ENCODE measurements around the gene ANHX.

The ANHX gene

DNA sequence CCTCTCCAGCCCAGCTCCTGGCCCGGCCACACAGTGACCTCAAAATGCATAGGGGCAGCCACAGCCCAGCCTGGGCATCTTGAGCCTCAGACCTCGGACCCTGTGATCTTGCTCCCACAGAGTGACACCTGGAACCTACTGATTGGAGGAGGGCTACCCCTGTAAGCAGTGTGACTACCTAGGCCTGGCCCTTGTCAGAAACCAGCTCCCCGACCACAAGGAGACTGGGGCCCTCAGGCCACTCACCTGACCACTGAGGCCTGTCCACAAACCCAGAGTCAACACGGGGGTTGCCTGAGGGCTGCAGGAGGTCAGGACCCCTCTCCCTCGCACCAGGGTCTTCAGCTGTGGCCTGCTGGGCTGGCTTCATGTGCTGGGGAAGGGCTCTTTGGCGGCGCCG lies 9.0 kb downstream of the ANHX start:
- Histone ChIP-seq H3K9ac (ENCODE audit: low read length) (no peak overlapping the region), H3K36me3 (ENCODE audit: control insufficient read depth, insufficient read depth, low read length) (no peaks in the 10 kb centered on the region), H3K4me1 (ENCODE audit: control insufficient read depth, insufficient read depth, low read length) (no peaks in the 10 kb centered on the region), H3K27ac (ENCODE audit: low read depth, low read length) (no peak overlapping the region), H3K27me3 (ENCODE audit: control insufficient read depth, insufficient read depth, low read length) (no peaks in the 10 kb centered on the region), H3K4me3 (ENCODE audit: low read length) (no peak overlapping the region)

DNA sequence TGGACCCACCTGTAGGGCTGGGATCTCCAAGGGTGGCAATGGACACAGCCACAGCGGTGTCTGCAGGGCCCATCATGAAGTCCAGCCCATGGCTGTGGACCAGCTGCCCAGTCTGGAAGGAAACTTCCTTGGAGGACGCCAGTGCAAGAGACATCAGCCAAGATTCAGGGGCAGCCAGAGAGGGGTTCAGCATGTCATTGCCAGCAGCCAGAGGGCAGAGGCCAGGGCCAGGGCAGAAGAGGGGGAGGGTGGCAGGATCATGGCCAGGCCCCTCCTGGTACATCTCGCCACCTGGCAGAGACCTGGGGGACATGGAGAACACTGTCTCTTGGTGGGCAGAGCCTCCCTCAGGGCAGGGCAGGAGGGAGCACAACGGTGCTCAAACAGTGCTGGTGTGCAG lies 10.2 kb downstream of the ANHX start:
- Histone ChIP-seq H3K27me3 (ENCODE audit: control insufficient read depth, insufficient read depth, low read length) (no peaks in the 10 kb centered on the region), H3K4me3 (ENCODE audit: low read length) (no peak overlapping the region), H3K36me3 (ENCODE audit: control insufficient read depth, insufficient read depth, low read length) (no peaks in the 10 kb centered on the region), H3K9ac (ENCODE audit: low read length) (no peak overlapping the region), H3K4me1 (ENCODE audit: control insufficient read depth, insufficient read depth, low read length) (no peaks in the 10 kb centered on the region), H3K27ac (ENCODE audit: low read depth, low read length) (no peak overlapping the region)

DNA sequence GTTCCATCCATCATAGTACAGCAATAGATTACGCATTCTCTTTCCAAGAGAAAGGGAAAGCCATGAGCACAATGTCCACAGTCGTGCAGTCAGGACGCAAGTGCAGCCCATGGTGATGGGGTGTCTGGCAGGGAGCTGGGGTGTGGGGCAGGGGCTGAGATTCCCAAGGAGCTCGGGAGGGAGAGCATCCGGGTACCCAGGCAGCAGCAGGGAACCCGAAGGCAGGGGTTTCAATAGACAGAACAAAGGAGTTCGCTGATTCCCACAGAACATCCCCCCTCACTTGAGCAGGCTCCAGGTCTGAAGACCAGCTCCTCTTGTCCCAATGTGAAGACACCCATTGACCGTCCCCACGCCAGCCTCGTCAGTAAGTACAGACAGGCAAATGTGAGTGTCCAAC lies 13.5 kb downstream of the ANHX start:
- Histone ChIP-seq H3K36me3 (ENCODE audit: control insufficient read depth, insufficient read depth, low read length) (no peaks in the 10 kb centered on the region), H3K4me3 (ENCODE audit: low read length) (no peak overlapping the region), H3K4me1 (ENCODE audit: control insufficient read depth, insufficient read depth, low read length) (no peaks in the 10 kb centered on the region), H3K27me3 (ENCODE audit: control insufficient read depth, insufficient read depth, low read length) (no peaks in the 10 kb centered on the region), H3K9ac (ENCODE audit: low read length) (no peak overlapping the region), H3K27ac (ENCODE audit: low read depth, low read length) (no peak overlapping the region)

DNA sequence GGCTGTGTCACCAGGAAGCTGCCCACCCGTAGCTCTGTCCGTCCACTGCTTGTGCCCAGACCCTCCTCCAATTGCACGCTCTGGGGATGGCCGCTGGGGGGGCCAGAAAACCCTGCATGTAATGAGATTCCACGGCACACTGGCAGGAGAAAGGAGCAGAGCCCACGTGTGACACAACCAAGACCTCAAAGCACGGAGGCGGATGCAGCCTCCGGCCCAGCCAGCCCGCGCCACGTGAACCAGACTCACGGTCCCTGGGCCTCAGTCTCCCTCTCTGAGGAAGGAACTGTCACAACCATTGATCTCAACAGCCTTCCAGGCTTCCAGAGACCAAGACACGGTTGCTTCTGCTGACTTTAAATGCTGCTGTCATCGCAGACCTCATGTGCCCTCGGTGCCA lies 14.4 kb downstream of the ANHX start:
- no peak overlapping the region for H3K4me3 ChIP-seq (ENCODE audit: low read length)
- H3K9ac ChIP-seq (ENCODE audit: low read length): no peak overlapping the region
- no peaks in the 10 kb centered on the region for H3K36me3 ChIP-seq (ENCODE audit: control insufficient read depth, insufficient read depth, low read length)
- no peaks in the 10 kb centered on the region for H3K27me3 ChIP-seq (ENCODE audit: control insufficient read depth, insufficient read depth, low read length)
- H3K27ac ChIP-seq (ENCODE audit: low read depth, low read length): no peak overlapping the region
- H3K4me1 ChIP-seq (ENCODE audit: control insufficient read depth, insufficient read depth, low read length): no peaks in the 10 kb centered on the region

DNA sequence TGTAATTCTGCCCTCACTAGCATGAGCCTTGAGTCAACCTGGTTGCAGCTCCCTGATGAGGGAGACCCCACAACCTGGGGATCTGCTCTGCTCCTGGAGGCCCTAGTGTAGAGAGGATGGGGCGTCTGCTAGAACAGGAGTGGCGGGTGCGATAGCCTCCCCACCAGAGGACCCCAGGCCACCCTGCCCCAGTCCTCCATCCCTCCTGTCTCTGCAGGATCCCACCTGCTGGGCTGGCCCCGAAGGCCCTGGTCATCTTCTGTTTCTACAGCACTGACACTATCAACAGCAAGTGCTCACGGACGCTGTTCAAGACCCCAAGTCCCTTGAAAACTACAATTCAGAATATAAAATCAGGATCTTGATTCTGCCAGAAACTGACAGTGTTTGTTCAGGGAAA lies 15.2 kb downstream of the ANHX start:
- no peaks in the 10 kb centered on the region for H3K36me3 ChIP-seq (ENCODE audit: control insufficient read depth, insufficient read depth, low read length)
- no peaks in the 10 kb centered on the region for H3K27me3 ChIP-seq (ENCODE audit: control insufficient read depth, insufficient read depth, low read length)
- H3K27ac ChIP-seq (ENCODE audit: low read depth, low read length): no peak overlapping the region
- H3K4me1 ChIP-seq (ENCODE audit: control insufficient read depth, insufficient read depth, low read length): no peaks in the 10 kb centered on the region
- no peak overlapping the region for H3K9ac ChIP-seq (ENCODE audit: low read length)
- H3K4me3 ChIP-seq (ENCODE audit: low read length): no peak overlapping the region

DNA sequence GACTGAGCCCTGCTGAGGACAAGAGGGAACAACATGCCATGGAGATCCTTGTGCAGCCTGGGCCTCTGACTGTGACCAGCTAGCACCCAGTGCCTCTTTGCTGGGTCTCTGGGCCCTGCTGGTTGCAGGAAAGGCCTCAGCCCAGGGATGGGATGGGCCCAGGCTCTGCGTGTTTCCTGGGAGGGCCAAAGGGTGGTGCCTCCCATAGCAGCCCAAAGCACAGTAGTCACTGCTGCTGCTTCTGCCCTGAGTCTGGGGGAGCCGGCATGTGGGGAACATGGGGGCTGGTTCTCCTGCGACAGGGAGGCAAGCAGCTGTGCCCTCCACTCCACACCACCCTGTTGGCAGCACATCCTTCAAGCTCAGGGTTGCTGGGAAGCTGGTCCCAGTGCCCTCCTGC lies 18.5 kb downstream of the ANHX start:
- Histone ChIP-seq H3K4me1 (ENCODE audit: control insufficient read depth, insufficient read depth, low read length) (no peaks in the 10 kb centered on the region), H3K9ac (ENCODE audit: low read length) (no peak overlapping the region), H3K4me3 (ENCODE audit: low read length) (no peak overlapping the region), H3K27ac (ENCODE audit: low read depth, low read length) (no peak overlapping the region), H3K36me3 (ENCODE audit: control insufficient read depth, insufficient read depth, low read length) (no peaks in the 10 kb centered on the region), H3K27me3 (ENCODE audit: control insufficient read depth, insufficient read depth, low read length) (no peaks in the 10 kb centered on the region)

DNA sequence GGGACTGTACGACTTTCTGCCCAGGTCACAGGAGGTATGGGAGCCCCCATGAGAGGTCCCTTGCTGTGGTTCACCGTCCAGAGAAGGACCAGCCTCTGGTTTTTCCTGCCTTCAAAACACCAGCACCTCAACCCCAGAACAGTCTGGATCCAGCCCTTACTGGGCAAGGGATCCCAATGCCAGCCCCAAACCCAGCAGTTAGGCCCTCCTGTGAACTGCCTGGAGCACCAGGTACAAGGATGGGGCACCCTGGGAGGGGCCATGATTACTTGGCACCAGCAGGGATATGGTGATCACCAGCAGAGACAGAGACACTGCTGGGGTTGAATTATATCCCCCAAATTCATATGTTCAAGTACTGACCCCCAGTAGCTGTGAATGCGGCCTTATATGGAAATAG lies 20.0 kb downstream of the ANHX start:
- H3K4me1 ChIP-seq (ENCODE audit: control insufficient read depth, insufficient read depth, low read length): no peaks in the 10 kb centered on the region
- H3K27ac ChIP-seq (ENCODE audit: low read depth, low read length): no peak overlapping the region
- no peak overlapping the region for H3K4me3 ChIP-seq (ENCODE audit: low read length)
- H3K9ac ChIP-seq (ENCODE audit: low read length): no peak overlapping the region
- H3K36me3 ChIP-seq (ENCODE audit: control insufficient read depth, insufficient read depth, low read length): no peaks in the 10 kb centered on the region
- no peaks in the 10 kb centered on the region for H3K27me3 ChIP-seq (ENCODE audit: control insufficient read depth, insufficient read depth, low read length)

DNA sequence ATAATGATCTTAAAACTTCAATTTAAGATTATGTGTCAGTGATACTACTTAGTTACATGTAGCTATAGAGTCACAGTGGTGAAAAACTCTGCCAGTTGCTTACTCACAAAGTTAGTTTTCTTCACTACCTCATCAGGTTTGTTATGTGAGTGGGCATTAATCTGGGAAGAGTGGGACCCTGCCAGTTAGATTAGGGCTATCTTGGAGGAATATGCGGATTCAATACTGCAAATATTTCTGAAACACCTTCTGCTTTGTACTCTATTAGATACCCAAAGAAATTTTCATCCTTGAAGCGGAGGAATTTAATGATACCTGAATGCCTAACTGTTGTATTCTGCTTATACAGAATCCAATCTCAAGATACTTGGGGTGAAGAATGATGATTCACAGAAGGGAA lies 29.3 kb downstream of the ANHX start:
- Histone ChIP-seq H3K4me3 (ENCODE audit: low read length) (no peak overlapping the region), H3K9ac (ENCODE audit: low read length) (no peak overlapping the region), H3K27me3 (ENCODE audit: control insufficient read depth, insufficient read depth, low read length) (no peaks in the 10 kb centered on the region), H3K4me1 (ENCODE audit: control insufficient read depth, insufficient read depth, low read length) (no peaks in the 10 kb centered on the region), H3K27ac (ENCODE audit: low read depth, low read length) (no peak overlapping the region), H3K36me3 (ENCODE audit: control insufficient read depth, insufficient read depth, low read length) (peaks cover 20% of the 10 kb centered on the region)

DNA sequence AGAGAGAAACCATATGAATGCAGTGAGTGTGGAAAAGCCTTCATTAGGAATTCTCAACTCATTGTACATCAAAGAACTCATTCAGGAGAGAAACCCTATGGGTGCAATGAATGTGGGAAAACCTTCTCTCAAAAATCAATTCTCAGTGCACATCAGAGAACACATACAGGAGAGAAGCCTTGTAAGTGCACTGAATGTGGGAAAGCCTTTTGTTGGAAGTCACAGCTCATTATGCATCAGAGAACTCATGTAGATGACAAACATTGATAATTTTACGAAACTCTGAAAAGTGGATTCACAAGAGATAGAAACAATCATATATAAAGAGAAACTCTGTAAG lies 31.4 kb downstream of the ANHX start:
- no peak overlapping the region for H3K27ac ChIP-seq (ENCODE audit: low read depth, low read length)
- no peaks in the 10 kb centered on the region for H3K4me1 ChIP-seq (ENCODE audit: control insufficient read depth, insufficient read depth, low read length)
- no peaks in the 10 kb centered on the region for H3K27me3 ChIP-seq (ENCODE audit: control insufficient read depth, insufficient read depth, low read length)
- H3K4me3 ChIP-seq (ENCODE audit: low read length): no peak overlapping the region
- peaks cover 26% of the 10 kb centered on the region for H3K36me3 ChIP-seq (ENCODE audit: control insufficient read depth, insufficient read depth, low read length)
- H3K9ac ChIP-seq (ENCODE audit: low read length): no peak overlapping the region

DNA sequence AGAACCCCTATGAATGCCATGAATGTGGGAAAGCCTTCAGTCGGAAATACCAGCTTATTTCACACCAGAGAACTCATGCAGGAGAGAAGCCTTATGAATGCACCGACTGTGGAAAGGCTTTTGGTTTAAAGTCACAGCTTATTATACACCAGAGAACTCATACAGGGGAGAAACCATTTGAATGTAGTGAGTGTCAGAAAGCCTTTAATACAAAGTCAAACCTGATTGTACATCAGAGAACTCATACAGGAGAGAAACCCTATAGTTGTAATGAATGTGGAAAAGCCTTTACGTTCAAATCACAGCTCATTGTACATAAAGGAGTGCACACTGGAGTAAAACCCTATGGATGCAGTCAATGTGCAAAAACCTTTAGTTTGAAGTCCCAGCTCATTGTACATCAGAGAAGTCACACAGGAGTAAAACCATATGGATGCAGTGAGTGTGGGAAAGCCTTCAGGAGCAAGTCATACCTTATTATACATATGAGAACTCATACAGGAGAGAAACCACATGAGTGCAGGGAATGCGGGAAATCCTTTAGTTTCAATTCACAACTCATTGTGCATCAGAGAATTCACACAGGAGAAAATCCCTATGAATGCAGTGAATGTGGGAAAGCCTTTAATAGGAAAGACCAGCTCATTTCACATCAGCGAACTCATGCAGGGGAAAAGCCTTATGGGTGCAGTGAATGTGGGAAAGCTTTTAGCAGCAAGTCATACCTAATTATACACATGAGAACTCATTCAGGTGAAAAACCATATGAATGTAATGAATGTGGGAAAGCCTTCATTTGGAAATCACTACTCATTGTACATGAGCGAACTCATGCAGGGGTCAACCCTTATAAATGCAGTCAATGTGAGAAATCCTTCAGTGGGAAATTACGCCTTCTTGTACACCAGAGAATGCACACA lies 32.1 kb downstream of the ANHX start:
- Histone ChIP-seq H3K27me3 (ENCODE audit: control insufficient read depth, insufficient read depth, low read length) (no peaks in the 10 kb centered on the region), H3K27ac (ENCODE audit: low read depth, low read length) (no peak overlapping the region), H3K4me1 (ENCODE audit: control insufficient read depth, insufficient read depth, low read length) (no peaks in the 10 kb centered on the region), H3K36me3 (ENCODE audit: control insufficient read depth, insufficient read depth, low read length) (peaks cover 26% of the 10 kb centered on the region), H3K4me3 (ENCODE audit: low read length) (peak overlapping the region; percentile 11), H3K9ac (ENCODE audit: low read length) (no peak overlapping the region)

DNA sequence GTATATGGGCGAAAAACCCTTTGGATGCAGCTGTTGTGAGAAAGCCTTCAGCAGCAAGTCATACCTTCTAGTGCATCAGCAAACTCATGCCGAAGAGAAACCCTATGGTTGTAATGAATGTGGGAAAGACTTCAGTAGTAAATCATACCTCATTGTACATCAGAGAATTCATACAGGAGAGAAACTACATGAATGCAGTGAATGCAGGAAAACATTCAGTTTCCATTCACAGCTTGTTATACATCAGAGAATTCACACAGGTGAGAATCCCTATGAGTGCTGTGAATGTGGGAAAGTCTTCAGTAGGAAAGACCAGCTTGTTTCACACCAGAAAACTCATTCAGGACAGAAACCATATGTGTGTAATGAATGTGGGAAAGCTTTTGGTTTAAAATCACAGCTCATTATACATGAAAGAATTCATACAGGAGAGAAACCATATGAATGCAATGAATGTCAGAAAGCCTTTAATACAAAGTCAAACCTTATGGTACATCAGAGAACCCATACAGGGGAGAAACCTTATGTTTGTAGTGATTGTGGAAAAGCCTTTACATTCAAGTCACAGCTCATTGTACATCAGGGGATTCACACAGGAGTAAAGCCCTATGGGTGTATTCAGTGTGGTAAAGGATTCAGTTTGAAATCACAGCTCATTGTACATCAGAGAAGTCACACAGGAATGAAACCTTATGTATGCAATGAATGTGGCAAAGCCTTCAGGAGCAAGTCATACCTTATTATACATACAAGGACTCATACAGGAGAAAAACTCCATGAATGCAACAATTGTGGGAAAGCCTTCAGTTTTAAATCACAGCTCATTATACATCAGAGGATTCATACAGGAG lies 33.0 kb downstream of the ANHX start:
- Histone ChIP-seq H3K27me3 (ENCODE audit: control insufficient read depth, insufficient read depth, low read length) (no peaks in the 10 kb centered on the region), H3K4me1 (ENCODE audit: control insufficient read depth, insufficient read depth, low read length) (no peaks in the 10 kb centered on the region), H3K27ac (ENCODE audit: low read depth, low read length) (no peak overlapping the region), H3K36me3 (ENCODE audit: control insufficient read depth, insufficient read depth, low read length) (peaks cover 26% of the 10 kb centered on the region), H3K9ac (ENCODE audit: low read length) (no peak overlapping the region), H3K4me3 (ENCODE audit: low read length) (peak overlapping the region; percentile 11)

DNA sequence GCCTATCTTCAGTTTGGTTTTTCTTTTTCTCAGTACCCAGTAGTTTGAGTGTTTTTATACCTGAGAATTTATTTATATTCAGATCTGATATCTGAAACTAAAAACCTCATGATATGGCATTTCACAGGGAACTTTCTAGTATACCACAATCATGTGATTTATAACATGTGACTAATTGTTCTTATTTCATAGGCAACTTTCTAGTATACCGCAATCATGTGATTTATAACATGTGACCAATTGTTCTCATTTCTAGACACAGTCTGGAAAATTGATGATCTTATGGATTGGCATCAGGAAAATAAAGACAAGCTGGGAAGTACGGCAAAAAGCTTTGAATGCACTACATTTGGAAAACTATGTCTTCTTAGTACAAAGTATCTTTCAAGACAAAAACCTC lies 33.8 kb downstream of the ANHX start:
- Histone ChIP-seq H3K27ac (ENCODE audit: low read depth, low read length) (no peak overlapping the region), H3K36me3 (ENCODE audit: control insufficient read depth, insufficient read depth, low read length) (peaks cover 26% of the 10 kb centered on the region), H3K9ac (ENCODE audit: low read length) (no peak overlapping the region), H3K27me3 (ENCODE audit: control insufficient read depth, insufficient read depth, low read length) (no peaks in the 10 kb centered on the region), H3K4me1 (ENCODE audit: control insufficient read depth, insufficient read depth, low read length) (no peaks in the 10 kb centered on the region), H3K4me3 (ENCODE audit: low read length) (no peak overlapping the region)

All from rectal smooth muscle tissue (tissue), 1 donor.